GM03348 (cell line): ENCODE data around the gene SCAF1.

Experiments used
- DNase-seq: peaks from one replicate; pipeline ENCODE4 v3.0.0; 2012; ENCODE audit warnings: low spot score

SCAF1 gene

DNA sequence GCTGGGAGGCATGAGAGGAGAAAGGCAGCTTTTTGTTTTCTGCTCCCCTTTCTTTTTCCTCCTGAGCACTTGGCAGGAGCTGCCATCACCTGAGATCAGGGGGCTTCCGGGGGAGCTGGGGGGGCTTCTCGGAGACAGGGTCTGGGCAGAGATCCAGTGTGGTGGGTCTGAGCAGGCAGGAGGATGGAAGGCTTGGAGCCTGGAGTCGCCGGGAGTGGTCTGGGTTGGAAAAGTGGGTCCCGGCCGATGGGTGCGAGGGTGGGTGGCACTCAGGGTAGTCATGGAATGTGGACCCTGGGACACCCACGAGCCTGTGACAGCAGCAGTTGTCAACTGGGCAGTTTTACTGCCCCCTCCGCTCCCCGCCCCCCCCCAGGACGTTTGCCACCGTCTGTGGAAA lies 45.1 kb downstream of the SCAF1 start:
- DNase-seq, result no peak

DNA sequence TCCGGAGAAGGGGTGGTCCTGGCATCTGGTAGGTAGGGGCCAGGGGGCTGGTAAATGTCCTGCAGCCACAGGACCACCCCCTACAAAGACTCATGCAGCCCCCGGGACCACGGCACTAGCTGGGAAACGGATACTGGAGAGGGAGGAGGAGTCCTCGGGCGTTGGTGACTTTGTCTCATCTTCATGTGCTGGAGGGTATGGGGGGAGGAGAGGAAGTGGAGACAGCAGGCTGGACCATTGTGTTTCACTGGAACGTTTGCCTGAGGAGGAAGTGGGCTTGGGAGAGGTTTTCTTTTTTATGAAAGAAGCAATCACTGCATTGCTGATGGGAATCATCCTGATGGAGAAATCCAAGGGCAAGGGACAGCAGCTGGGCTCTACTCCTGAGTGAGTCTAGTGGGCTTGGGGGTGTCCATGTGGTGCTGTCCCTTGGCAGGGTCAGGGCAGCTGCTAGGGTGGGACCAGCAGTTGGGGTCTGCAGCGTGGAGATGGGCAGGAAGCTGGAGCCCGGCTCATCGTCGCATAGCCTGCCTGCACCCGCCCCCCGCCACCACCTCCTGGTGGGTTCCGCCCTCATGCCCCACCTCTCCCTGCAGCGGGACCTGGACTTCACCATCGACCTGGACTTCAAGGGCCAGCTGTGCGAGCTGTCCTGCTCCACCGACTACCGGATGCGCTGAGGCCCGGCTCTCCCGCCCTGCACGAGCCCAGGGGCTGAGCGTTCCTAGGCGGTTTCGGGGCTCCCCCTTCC lies 45.7 kb downstream of the SCAF1 start:
- DNase-seq, result no peak

DNA sequence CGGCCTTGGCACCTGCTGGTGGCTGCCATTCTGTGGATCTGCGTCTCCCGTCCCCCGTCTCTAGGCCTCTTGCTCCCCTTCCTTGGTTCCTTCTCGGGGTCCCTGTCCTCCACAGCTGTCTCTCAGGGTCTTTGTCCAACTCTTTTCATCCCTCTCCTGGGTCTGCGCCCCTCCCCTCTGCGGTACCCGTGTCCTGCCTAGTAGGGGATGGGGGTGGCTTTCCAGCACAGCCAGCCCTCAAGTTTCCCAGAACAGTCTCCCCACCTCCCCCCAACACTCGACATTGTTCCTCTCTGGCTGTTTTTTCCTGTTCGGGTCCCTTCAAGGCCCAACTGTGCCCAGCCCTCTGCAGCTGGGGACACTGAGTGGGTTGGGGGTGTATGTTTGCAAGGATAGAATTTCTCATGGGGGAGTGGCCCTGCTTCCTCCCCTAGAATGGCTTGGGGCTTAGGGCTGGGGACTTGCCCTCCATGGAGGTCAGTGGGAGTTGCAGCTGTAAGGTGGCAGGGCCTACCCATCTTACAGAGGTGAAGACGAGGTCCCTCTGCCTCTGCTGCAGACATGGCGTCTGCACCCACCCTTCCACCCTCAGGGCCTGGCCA lies 46.6 kb downstream of the SCAF1 start:
- no peak for DNase-seq

DNA sequence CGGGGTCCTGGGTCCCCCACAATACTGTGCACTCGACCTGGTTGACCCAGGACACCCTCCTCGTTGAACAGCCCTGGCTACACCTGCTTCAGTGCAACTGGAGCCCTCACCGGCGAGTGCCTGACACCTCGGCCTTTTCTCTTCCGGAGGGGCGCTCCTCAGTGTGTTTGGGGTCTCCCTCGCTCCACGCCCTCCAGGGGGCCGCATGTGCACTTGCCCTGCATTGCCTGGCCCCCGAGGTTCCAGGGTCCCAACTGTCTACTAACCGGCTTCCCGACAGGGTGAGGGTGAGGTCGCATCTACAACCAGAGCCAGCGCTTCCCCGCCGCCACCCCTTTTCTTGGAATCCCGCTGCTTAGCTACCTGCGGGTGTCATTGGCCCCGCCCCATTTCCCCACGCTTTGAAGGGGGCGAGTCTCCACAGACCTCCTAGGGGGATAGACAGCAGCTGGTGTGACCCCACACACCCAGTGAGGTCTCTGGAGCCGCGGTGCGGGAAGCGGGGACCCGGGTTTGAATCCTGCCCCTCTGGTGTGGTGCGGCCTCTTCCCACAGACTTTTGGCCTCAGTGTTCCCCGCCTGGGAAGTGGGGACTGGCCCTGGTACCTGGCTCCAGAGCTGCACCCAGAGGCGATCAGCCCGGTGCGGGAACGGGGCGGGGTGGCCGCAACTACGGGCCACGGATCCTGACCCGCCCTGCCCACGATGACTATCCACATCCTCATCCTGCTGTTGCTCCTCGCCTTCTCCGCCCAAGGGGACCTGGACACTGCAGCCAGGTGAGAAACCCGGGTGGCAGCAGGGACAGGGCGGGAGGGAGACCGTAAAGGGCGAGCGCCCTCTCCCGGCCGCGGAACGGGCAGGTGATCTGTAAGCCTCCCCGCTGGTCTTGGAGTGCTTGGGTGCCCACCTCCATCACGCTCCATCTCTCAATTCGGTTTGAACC lies 47.4 kb downstream of the SCAF1 start, which contains the start of gene ADM5:
ADM5 (plus strand) TSS at position 462 of the 946 bp plus-strand sequence; CDS start at position 706, 244 bp downstream.
- no peak for DNase-seq

DNA sequence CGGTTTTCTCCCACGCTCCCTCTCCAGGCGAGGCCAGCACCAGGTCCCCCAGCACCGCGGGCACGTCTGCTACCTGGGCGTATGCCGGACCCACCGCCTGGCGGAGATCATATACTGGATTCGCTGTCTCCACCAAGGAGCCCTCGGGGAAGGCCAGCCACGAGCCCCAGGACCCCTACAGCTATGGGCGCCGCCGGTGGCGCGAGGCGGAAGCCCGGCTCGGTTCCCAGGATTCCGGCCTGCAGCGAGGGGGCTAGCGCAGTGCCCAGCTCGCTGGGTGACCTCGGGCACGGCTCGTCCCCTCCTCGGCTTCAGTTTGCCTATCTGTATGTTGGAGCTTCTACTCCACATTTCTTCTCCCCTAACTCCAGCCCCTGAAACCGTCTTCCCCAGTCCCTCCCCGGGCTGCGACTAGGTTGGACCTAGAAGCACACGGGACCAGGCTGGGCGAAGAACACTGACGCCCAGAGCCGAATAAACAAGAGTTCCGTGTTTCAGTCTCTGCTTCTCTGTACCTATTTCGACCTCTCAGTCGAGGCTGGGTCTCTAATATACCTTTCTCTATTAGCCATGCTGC lies 48.2 kb downstream of the SCAF1 start:
- no peak for DNase-seq

DNA sequence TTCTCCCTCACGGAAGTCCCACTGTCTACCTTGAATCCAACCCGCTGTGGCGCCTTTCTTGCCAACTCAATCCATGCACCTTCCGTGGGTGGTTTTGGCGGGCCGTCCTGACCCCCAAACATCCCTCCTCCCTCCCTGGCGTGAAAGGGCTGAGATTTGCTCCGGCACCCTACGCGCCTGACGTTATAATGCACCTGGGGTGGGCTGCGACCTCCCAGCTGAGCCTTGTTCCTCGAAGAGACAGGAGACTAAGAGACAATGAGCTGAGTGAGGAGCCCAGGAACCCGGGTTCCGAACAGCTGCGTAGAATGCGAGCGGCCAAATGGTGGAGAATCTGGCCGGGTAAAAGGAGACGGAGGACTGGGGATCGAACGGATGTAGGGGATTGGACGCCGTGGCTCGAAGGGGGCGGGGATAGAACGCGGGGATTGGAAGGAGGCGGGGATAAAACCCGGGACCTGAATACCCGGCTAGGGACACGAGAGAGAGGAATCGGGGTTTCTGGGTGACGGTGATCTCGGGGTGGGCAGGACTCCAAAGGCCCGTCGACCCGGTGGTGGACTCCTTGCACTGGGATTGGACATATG lies 48.7 kb downstream of the SCAF1 start, which contains the start of gene CPT1C:
CPT1C (plus strand) TSS at position 461 of the 587 bp plus-strand sequence. CDS start 1,137 bp downstream, outside the sequence.
- DNase-seq, result peak; percentile 92

DNA sequence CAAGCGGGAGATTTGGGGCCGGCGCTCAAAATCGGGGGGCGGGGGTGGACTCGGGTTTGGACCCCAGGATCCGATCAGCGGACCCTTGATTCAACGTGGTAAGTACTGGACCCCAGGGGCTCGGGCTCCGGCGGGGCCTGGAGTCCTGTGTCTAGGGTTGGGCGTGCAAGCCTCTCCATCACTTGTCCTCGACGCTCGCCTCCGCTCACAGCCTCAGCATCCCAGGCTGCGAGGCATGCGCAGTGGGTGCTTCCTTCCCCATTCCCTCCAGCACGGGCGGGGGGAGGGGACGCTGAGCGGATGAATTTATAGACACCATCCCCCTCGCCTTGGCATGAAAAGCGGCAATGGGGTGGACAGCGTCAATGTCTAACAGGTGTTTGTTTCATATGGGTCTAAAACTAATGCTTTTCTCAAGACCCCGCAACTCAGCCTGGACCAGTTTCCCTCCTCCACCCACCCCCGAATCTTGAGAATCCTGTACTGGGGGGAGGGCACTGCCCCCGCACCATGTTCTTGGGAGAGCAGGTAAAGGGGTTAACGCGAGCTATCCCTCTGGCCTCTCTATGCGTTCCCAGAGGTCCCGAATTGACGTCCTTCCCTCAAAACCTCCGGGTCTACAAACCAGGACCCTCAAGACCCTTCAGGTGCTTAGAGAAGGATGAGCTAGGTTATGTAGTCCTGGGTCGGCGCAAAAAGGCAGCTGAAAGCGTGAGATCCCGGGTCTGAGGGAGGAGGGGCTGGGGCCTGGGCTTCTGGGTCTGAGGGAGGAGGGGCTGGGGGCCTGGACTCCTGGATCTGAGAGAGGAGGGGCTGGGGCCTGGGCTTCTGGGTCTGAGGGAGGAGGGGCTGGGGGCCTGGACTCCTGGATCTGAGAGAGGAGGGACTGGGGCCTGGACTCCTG lies 49.5 kb downstream of the SCAF1 start:
- peak; percentile 88 for DNase-seq

DNA sequence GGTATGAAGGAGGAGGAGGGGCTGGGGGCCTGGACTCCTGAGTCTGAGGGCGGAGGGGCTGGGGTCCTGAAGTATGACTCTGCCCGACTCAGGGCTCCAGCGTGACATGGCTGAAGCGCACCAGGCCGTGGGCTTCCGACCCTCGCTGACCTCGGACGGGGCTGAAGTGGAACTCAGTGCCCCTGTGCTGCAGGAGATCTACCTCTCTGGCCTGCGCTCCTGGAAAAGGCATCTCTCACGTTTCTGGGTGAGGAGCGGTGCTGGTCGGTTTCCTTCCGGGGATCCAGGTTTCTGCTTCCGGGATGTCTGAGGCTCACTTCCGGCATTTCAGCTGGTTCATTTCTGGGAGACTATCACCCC lies 50.1 kb downstream of the SCAF1 start:
- no peak for DNase-seq

DNA sequence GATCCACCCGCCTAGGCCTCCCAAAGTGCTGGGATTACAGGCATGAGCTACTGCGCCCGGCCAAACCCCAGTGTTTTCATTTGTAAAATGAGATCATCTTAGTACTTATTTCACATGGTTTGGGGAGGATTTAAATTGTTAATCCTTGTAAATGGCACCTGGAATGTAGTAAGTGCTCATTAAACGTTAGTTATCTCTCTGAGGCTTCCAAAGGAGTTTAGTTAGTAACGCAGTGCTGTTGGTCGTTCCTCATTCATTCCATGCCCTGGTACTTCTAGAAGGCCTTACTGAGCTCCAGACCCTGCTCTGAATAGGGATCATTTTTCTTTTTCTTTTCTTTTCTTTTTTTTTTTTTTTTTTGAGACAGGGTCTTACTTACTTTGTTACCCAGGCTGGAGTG lies 54.1 kb downstream of the SCAF1 start:
- no peak for DNase-seq

DNA sequence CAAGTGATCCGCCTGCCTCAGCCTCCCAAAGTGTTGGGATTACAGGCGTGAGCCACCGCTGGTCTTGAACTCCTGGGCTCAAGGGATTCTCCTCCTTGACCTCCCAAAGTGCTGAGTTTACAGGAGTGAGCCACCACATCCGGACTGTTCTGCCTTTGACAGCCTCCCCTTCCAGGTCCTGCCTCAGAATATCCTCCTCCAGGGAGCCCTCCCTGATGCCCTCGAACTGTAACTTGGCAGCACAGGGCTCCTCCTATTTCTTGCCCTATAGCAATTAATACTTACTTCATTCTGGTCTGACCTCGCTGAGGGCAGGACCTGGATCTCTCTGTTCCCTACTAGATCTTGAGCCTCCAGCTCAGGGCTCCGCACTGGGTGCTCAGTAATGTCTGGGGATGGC lies 54.9 kb downstream of the SCAF1 start:
- DNase-seq, result no peak

DNA sequence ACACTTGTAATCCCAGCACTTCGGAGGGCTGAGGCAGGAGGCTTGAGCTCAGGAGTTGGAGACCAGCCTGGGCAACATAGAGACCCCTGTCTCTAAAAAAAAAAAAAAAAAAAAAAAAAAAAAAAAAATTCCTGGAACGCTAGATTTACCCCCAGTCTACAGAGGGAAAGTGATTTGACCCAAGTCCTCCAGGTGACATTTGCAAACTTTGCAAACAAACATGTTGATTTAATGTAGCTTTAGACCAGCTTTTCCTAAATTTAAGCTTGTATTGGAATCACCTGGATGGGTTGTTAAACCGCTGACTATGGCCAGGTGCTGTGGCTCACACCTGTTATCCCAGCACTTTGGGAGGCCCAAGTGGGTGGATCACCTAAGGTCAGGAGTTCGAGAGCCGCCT lies 57.4 kb downstream of the SCAF1 start:
- no peak for DNase-seq

DNA sequence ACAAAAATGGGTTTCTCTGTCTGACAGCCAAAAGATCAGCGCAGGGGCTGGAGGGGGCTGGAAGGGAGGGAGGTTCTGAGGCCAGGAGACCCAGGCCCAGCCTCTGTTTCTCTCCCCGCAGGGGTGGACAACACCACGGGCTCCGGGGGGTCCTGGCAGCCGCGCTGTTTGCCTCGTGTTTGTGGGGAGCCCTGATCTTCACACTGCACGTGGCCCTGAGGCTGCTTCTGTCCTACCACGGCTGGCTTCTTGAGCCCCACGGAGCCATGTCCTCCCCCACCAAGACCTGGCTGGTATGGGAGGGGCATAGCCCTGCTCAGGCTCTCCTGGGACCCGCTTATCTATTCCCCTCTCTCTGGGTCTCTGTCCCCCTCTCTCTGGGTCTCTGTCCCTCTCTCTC lies 58.6 kb downstream of the SCAF1 start:
- DNase-seq, result no peak

DNA sequence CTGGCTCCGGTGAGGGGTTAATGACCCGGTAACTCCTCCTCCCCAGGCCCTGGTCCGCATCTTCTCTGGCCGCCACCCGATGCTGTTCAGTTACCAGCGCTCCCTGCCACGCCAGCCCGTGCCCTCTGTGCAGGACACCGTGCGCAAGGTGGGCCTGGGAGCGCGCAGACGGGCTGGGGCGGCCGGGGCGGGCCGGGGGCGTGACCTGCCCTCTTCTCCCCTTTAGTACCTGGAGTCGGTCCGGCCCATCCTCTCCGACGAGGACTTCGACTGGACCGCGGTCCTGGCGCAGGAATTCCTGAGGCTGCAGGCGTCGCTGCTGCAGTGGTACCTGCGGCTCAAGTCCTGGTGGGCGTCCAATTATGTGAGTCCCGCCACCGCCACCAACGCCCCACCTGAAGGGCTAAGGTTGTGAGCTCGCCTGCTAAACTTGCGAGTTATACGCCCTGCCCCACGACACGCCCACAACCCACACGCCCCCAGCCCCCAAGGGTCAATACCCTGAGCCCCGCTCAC lies 59.3 kb downstream of the SCAF1 start:
- no peak for DNase-seq

DNA sequence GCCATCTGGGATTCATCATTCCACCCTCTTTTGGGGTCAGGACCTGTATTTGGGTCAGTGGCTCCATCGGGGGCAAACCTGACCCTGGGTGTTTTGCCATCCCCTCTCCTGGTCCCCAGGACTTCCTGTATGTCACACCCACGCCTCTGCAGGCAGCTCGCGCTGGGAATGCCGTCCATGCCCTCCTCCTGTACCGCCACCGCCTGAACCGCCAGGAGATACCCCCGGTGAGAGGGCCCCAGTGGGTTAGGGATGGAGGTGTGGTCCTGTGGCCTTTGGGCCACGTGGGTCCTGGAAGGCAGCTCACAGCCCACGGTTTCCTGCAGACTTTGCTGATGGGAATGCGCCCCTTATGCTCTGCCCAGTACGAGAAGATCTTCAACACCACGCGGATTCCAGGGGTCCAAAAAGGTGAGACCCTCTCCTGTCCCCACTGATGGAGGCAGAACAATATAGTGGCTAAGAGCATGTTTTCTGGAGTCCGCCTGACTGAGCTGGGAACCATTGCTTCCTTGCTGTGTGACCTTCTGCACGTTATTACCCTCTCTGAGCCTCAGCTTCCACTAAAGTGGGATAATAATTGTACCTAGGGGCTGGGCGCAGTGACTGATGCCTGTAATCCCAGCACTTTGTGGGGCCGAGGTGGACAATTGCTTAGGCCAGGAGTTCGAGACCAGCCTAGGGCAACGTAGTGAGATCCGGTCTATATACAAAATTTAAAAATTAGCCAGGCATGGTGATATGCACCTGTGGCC lies 63.1 kb downstream of the SCAF1 start:
- DNase-seq, result no peak

DNA sequence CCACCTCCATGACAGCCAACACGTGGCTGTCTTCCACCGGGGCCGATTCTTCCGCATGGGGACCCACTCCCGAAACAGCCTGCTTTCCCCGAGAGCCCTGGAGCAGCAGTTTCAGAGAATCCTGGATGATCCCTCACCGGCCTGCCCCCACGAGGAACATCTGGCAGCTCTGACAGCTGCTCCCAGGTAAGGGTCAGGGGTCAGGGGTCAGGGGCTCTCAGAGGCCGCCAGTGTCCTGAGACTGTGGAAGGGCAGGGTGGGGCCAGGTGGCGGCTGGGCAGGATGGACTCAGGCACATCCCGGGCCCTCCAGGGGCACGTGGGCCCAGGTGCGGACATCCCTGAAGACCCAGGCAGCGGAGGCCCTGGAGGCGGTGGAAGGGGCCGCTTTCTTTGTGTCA lies 63.9 kb downstream of the SCAF1 start:
- no peak for DNase-seq
